ENCODE data around the gene MACROD1. TPM values are rescaled to one million over a fixed set of nuclear protein-coding genes. Genes with fewer than 3 reads are reported as not detected.
A peak's percentile ranks its signal among the peaks of the same experiment; 100 is the strongest.

MACROD1 gene
- total RNA-seq, 2 experiments from 2014 or later = 6.0 to 6.3 TPM

GRCh38 chr11:64206457-64207255 lies 40.7 kb upstream of the MACROD1 start, which contains the start of gene FERMT3:
Gene FERMT3, plus strand, starts transcription at chr11:64206721. Its CDS starts 644 bp downstream, at chr11:64207365.
- Histone ChIP-seq H3K9me3 (ENCODE audit: control insufficient read depth in 1 of 2, insufficient read depth in 1 of 2, low read length in 2 of 2) (no peaks in the 10 kb centered on the region), H3K36me3 (ENCODE audit: insufficient read depth, low read length) (peaks cover 54% of the 10 kb centered on the region), H3K27me3 (ENCODE audit: control insufficient read depth in 1 of 2, insufficient read depth in 2 of 2, low read length in 2 of 2) (no peaks in the 10 kb centered on the region), H3K4me3 (ENCODE audit: low read length) (peak within 1 kb of the TSS; percentile 100), H3K27ac (ENCODE audit: low read depth in 1 of 2, low read length in 2 of 2) (peak within 1 kb of the TSS; percentile 86 to 90), H3K4me1 (ENCODE audit: insufficient read depth, low read length) (peaks cover 61% of the 10 kb centered on the region)
- Mint-ChIP-seq H3K36me3 (ENCODE audit: low read depth) (peaks cover 74% of the 10 kb centered on the region), H3K4me1 (ENCODE audit: low read depth) (peaks cover 49% of the 10 kb centered on the region), H3K27ac (peak within 1 kb of the TSS; percentile 93), H3K9me3 (no peaks in the 10 kb centered on the region), H3K27me3 (no peaks in the 10 kb centered on the region), H3K4me3 (peak within 1 kb of the TSS; percentile 98)
- intact Hi-C loops (cut with DNase I, micrococcal nuclease) = loop anchor here (1.0 to 5.0 kb wide), 4 partner anchors 18 to 64 kb away; partner anchors contain the start of genes FKBP2 (in 2 of the 2), NUDT22 (in 1 of the 2) and TRPT1 (in 1 of the 2)
- ATAC-seq (ENCODE audit: poor library complexity) = peak; percentile 72
- TF ChIP-seq CTCF (IDR thresholded peaks at IDR 0.05) = no peak
- ChIA-PET CTCF (interaction anchor here (0.8 to 5.4 kb wide), 12 partner anchors 11 to 110 kb away, joined by 3 to 123 read pairs (median 4); partner anchors contain the start of genes CATSPERZ, DNAJC4, ESRRA and NUDT22), POLR2A (interaction anchor here (0.6 to 7.1 kb wide), 29 partner anchors 10 to 1479 kb away, joined by 3 to 116 read pairs (median 5); partner anchors contain the start of genes BAD, CATSPERZ, COX8A and DNAJC4)
- DNase-seq = peak; percentile 31 to 94 (median 72)

GRCh38 chr11:64204464-64204989 lies 38.6 kb upstream of the MACROD1 start:
- TF ChIP-seq CTCF (IDR thresholded peaks at IDR 0.05) = peak; percentile 69
- Histone ChIP-seq H3K27ac (ENCODE audit: low read depth in 1 of 2, low read length in 2 of 2) (no peak overlapping the region), H3K9me3 (ENCODE audit: control insufficient read depth in 1 of 2, insufficient read depth in 1 of 2, low read length in 2 of 2) (no peaks in the 10 kb centered on the region), H3K4me3 (ENCODE audit: low read length) (no peak overlapping the region), H3K36me3 (ENCODE audit: insufficient read depth, low read length) (peaks cover 58% of the 10 kb centered on the region), H3K27me3 (ENCODE audit: control insufficient read depth in 1 of 2, insufficient read depth in 2 of 2, low read length in 2 of 2) (no peaks in the 10 kb centered on the region), H3K4me1 (ENCODE audit: insufficient read depth, low read length) (peaks cover 50% of the 10 kb centered on the region)
- ChIA-PET CTCF (interaction anchor here (0.6 to 5.4 kb wide), 31 partner anchors 9 to 204 kb away, joined by 3 to 123 read pairs (median 5); partner anchors contain the start of genes BAD, CATSPERZ, ESRRA and FKBP2), POLR2A (interaction anchor here (0.7 to 7.1 kb wide), 17 partner anchors 10 to 113 kb away, joined by 3 to 116 read pairs (median 12); partner anchors contain the start of genes BAD, CATSPERZ, DNAJC4 and ESRRA)
- ATAC-seq (ENCODE audit: poor library complexity) (peak; percentile 63), DNase-seq (peak; percentile 77 to 95 (median 84))
- H3K36me3 Mint-ChIP-seq (ENCODE audit: low read depth) = peaks cover 84% of the 10 kb centered on the region
- H3K4me3 Mint-ChIP-seq = peak overlapping the region; percentile 93
- H3K27me3 Mint-ChIP-seq = no peaks in the 10 kb centered on the region
- H3K27ac Mint-ChIP-seq = peak overlapping the region; percentile 78
- intact Hi-C loops (cut with DNase I, micrococcal nuclease) = loop anchor here (1.0 to 5.0 kb wide), 6 partner anchors 18 to 448 kb away; partner anchors contain the start of genes STIP1 (in 2 of the 2) and PLCB3 (in 1 of the 2)
- peaks cover 49% of the 10 kb centered on the region for H3K4me1 Mint-ChIP-seq (ENCODE audit: low read depth)
- no peaks in the 10 kb centered on the region for H3K9me3 Mint-ChIP-seq

- ATAC-seq (ENCODE audit: poor library complexity) (no peak), DNase-seq (peak in 1 of 14 experiments; percentile 26)
- no peak overlapping the region for H3K4me3 Mint-ChIP-seq
- H3K27me3 ChIP-seq (ENCODE audit: control insufficient read depth in 1 of 2, insufficient read depth in 2 of 2, low read length in 2 of 2) = no peaks in the 10 kb centered on the region
- no peak for TF ChIP-seq CTCF (IDR thresholded peaks at IDR 0.05)
- no peaks in the 10 kb centered on the region for H3K9me3 Mint-ChIP-seq
- H3K27ac ChIP-seq (ENCODE audit: low read depth in 1 of 2, low read length in 2 of 2) = no peak overlapping the region
- no peaks in the 10 kb centered on the region for H3K9me3 ChIP-seq (ENCODE audit: control insufficient read depth in 1 of 2, insufficient read depth in 1 of 2, low read length in 2 of 2)
- POLR2A ChIA-PET = interaction anchor here (0.7 to 7.1 kb wide), 16 partner anchors 11 to 113 kb away, joined by 3 to 116 read pairs (median 20); partner anchors contain the start of genes BAD, CATSPERZ, DNAJC4 and ESRRA
- H3K4me3 ChIP-seq (ENCODE audit: low read length) = no peak overlapping the region
- peaks cover 45% of the 10 kb centered on the region for H3K4me1 ChIP-seq (ENCODE audit: insufficient read depth, low read length)
- peaks cover 80% of the 10 kb centered on the region for H3K36me3 Mint-ChIP-seq (ENCODE audit: low read depth)
- H3K36me3 ChIP-seq (ENCODE audit: insufficient read depth, low read length) = peaks cover 53% of the 10 kb centered on the region
- CTCF ChIA-PET = interaction anchor here (0.6 to 5.4 kb wide), 29 partner anchors 9 to 204 kb away, joined by 3 to 123 read pairs (median 5); partner anchors contain the start of genes BAD, CATSPERZ, ESRRA and FKBP2
- H3K27ac Mint-ChIP-seq = peak overlapping the region; percentile 78
- no peaks in the 10 kb centered on the region for H3K27me3 Mint-ChIP-seq
- intact Hi-C loops (cut with DNase I, micrococcal nuclease) = loop anchor here (1.0 to 5.0 kb wide), 6 partner anchors 17 to 448 kb away; partner anchors contain the start of genes STIP1 (in 2 of the 2) and PLCB3 (in 1 of the 2)
- H3K4me1 Mint-ChIP-seq (ENCODE audit: low read depth) = peaks cover 48% of the 10 kb centered on the region
Observed at GRCh38 chr11:64204080-64204440, 38.1 kb upstream of the MACROD1 start.
